Hematopoietic multipotent progenitor cell treated with erythropoietin and hydrocortisone succinate and interleukin-3 and kit ligand, for 6 days (in vitro differentiated cells): ENCODE data around the gene TMEM131L.
"Not testable (repeated sequence)": the region's sequence is repeated elsewhere in the genome, so short reads cannot be mapped to it uniquely, and the experiment has no call there.

ENCODE experiments used
- DNase-seq: peaks from one replicate; pipeline ENCODE4 v3.0.0-alpha.2; 2015

The TMEM131L gene

GRCh38 chr4:153591441-153591840, 125.3 kb downstream of the TMEM131L start:
- DNase-seq = no peak

- DNase-seq = no peak
Observed at GRCh38 chr4:153592064-153592463, 125.9 kb downstream of the TMEM131L start.

- no peak for DNase-seq
Observed at GRCh38 chr4:153593161-153593560, 127.0 kb downstream of the TMEM131L start.

GRCh38 chr4:153594210-153594609, 128.1 kb downstream of the TMEM131L start:
- DNase-seq = peak; percentile 12

DNA sequence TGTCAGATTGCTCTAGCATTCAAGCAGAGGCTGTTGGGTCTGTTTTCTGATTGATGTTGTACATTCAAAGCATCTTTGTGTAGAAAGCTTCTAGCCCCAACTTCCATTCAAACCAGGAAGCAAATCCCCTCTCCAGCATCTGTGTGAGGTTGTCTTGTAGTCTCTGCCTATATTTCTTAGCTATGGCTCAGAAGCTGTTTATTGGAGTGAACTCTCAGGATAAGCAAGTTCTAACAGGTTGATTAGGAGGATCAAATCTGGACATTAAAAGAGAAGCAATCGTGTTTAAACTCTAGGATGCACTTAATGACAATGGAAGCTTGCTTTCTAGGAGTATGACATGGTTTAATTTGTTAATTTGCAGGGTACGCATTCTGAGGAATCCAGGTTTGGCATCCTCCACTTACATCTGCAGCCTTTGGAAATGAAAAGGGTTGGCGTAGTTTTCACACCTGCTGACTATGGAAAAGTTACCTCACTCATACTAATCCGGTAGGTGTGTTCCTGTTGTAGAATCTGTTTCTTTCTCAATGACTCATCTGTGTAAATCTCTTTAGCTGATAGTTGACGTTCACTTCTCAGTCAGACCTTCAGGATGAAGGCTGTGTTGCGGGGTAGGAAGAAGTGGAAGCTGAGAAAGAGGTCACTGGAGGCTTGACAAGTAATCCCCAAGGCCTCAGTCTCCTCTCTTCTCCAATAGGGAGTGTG, 129.9 kb downstream of the TMEM131L start:
- DNase-seq = no peak

- DNase-seq = no peak
Observed at GRCh38 chr4:153602758-153603157, 136.6 kb downstream of the TMEM131L start.

- no peak for DNase-seq
Observed at GRCh38 chr4:153603258-153603657, 137.1 kb downstream of the TMEM131L start.

DNA sequence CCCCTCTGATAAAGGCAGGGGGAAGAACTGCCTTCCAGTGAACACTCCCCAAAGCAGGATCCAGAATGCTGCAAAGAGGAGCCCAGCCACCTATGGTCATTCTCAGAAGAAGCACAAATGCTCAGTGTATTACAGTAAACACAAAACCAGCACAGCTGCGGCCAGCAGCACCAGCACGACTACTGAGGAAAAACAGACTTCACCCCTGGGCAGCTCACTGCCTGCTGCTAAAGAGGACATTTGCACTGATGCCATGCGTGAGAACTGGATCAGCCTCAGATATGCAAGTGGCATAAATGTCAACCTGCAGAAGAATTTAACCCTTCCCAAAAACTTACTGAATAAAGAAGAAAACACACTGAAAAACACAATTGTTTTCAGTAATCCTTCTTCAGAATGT, 137.7 kb downstream of the TMEM131L start:
- DNase-seq = no peak

- DNase-seq = not testable (repeated sequence)
Observed at GRCh38 chr4:153609070-153609469, 142.9 kb downstream of the TMEM131L start.

- no peak for DNase-seq
Observed at GRCh38 chr4:153610623-153611376, 144.6 kb downstream of the TMEM131L start.

DNA sequence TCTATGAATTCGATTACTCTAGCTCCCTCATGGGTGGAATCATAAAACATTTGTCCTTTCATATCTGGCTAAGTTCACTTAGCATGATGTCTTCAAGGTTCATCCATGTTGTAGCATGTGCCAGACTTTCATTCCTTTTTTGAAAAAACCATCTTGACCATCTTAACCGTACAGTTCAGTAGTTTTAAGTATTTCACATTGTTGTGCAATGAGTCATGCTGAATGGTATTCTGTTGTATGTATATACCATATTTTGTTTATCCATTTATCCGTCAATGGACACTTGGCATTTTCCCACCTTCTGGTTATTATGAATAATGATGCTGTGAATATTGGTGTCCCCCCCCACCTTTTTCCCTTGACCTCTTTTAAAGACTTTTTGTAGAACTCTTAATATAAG, 145.5 kb downstream of the TMEM131L start:
- DNase-seq = no peak

DNA sequence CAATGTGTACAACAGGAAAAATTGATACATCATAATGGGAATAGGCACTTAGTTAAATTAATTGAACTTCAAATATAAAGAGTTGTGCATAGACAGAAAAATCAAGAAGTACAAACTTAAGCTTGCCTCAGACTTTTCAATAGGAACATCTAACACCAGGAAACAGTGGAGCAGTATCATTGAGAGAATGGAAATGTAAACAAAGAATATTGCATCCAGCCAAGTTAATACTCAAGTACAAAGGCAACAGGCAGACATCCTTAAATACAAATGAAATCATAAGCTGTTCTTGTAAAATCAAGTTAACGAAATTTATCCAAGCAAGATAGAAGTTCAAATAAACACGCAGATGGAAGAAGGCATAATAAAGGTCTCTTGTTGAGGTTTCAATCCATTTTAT, 146.7 kb downstream of the TMEM131L start:
- DNase-seq = no peak

DNA sequence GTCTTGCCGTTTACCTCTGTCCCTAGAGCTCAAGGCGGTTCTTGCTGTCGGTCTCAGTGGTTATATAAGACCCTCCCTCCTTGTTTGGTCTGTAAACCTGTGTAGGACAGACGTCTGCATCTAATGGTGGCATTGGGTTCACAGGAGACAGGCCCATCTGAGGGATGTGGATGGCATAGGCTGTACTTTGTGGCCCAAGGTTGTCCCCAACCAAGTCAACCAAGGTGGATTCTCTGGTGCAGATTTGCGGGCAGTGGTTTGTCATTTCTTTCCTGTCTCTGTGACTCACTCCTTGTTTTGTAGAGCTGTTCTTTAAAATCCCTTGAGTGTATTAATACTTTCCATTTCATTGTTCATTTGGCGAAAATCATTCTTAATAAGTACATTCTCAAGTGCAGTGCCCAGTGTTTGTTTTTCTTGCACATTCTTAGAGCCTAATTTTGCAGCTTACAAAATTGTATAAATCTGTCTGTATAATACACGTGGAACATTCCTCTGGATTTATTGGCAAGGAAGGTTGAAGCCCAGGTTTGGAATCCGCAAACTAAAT, 149.9 kb downstream of the TMEM131L start:
- no peak for DNase-seq

DNA sequence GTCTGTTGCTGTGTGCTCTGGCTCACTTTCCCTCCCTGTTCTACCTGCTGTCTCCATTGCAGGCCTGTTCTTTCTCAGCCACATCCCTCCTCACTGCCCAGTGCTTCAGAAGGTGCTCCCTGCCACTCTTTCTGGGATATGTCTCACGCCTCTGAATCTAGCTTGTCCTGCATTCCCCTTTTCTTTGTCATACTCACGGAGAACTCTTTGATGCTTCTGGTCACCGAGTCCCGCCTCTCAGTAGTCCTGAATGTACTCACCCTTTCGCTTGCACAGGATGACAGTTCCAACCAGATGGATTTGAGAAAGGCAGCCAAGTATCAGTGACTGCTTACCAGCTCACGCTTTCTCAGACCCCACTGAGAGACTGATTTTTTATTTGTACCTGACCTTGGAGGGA, 152.7 kb downstream of the TMEM131L start:
- DNase-seq = no peak

GRCh38 chr4:153619811-153620210, 153.7 kb downstream of the TMEM131L start:
- no peak for DNase-seq

GRCh38 chr4:153620352-153620751, 154.2 kb downstream of the TMEM131L start:
- no peak for DNase-seq

DNA sequence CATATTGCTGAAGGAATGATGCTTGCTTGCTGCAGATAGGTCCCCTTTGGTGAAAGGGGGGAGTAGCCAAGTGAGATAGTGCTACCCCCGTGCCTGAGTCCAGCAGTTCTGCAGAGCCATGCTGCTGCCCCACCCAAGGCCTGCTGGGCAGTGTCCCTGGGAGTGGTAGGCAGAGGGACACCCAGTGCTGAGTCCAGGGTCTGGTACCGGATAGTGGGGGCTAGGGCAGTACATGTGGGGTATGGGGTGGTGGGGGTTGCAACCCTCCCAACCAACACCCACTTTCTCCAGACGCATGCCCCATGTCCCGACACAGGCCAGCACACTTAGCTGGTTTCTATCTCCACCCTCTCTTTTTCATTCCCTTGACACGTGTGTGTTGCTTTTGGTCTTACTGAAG, 155.9 kb downstream of the TMEM131L start:
- no peak for DNase-seq

DNA sequence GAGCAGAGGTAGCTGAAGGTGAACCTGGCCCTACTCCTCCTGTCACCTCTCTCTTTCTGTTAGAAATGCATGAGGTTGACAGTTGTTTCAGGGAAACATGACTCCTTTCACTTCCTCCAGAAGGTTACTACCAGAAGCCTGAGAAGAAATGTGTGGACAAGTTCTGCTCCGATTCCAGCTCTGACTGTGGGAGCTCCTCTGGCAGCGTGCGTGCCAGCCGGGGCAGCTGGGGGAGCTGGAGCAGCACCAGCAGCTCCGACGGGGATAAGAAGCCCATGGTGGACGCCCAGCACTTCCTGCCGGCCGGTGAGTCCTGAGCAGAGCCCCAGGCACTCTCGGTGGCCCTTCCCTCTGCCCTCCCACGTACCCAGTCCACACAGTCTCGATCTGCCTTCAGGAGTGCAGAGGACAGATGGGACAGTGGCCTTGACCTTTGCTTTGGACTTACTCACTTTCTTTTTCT, 156.6 kb downstream of the TMEM131L start:
- DNase-seq = no peak

- no peak for DNase-seq
Observed at GRCh38 chr4:153623491-153623890, 157.3 kb downstream of the TMEM131L start.

- DNase-seq = no peak
Observed at GRCh38 chr4:153628796-153629315, 162.7 kb downstream of the TMEM131L start.

DNA sequence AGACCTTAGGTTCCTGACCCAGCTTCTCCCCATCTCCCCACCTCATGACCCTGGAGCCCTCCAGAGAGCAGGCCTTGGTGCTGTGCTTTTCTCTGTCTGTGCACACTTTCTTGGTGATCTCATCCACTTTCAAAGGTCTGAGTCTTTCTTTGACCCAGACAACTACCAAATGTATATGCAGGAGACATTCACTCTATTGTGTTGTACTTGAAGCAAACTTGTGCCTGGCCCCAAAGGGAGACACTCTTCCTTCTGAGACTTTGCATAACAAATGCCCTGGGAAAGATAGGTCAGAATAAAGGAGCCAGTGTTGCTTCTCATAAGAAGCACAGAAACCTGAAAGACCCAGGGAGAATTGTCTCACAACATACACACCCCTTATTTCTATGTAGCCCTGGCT, 163.6 kb downstream of the TMEM131L start:
- DNase-seq = no peak

DNA sequence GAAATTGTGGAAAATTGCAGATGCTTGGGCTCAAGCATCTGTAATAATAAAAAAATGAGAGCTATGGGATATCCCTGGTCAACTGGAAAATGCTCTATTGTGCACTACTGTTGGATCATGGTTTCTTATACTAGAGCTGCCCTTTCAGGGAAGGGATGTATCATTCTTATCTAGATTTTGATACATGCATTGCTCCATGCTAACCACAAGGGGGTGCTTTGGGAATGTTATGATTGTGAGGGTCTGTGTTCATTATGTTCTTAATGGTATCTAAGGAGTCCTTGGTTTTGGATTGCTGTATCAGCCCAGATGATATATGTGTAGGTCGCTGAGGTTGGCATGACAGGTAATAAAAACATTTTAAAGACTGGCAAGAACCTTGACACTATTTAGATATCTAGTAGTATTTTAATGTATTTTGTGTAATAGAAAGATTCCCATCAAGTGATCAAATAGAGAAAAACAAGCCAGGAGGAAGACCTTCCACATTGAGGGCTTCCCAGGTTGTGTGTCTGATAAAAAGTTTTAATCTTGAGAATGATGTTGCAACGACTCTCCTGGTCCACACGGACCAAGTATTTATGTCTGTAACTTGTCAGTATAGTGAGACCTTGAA, 168.7 kb downstream of the TMEM131L start:
- peak; percentile 58 for DNase-seq

DNA sequence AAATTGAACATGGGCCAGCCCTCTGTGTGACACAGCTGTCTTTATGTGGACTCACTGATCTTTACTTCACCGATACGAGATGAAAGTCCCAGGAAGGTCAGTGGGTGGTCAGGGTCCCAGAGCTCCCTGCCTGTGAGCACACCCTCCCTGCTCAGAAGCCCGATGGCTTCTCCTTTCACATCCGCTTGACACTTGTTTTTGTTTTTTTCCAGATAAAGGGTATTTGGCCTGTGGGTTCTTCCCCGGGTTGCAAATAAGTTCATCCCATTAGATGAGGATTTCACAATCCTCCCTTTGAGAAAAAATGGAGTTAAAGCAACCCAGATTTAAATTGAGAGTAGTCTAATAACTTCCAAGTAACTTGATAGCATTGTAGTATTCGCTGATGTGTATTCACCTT, 169.7 kb downstream of the TMEM131L start:
- no peak for DNase-seq
